GM19395 (cell line): ENCODE data around the gene SLITRK1.

Experiments
- ATAC-seq: cut with Tn5 transposase; IDR thresholded peaks from one replicate; pipeline ENCODE4 v1.9.1; 2021; ENCODE audit warnings: mild to moderate bottlenecking, moderate library complexity; ENCODE audit not compliant: unreplicated experiment

The SLITRK1 gene

DNA sequence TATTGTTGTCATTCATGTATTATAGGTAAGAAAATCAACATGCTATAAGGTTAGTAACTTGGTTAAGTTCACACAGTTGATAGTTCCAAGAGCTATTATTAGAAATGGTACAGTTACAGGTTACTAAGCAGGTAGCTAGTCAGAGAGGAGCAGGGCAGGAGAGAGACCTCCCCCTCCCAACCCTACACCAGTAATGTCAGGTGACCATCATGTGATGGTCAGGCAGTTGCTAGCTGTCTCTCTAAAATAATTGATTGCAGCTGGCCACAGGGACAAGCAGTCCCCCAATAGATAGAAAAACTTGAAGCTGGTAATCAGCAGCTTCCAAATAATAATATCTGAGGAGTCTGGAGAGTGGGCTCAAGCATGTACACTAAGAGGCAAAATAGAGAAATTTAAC lies 14.6 kb downstream of the SLITRK1 start:
- no peak for ATAC-seq

DNA sequence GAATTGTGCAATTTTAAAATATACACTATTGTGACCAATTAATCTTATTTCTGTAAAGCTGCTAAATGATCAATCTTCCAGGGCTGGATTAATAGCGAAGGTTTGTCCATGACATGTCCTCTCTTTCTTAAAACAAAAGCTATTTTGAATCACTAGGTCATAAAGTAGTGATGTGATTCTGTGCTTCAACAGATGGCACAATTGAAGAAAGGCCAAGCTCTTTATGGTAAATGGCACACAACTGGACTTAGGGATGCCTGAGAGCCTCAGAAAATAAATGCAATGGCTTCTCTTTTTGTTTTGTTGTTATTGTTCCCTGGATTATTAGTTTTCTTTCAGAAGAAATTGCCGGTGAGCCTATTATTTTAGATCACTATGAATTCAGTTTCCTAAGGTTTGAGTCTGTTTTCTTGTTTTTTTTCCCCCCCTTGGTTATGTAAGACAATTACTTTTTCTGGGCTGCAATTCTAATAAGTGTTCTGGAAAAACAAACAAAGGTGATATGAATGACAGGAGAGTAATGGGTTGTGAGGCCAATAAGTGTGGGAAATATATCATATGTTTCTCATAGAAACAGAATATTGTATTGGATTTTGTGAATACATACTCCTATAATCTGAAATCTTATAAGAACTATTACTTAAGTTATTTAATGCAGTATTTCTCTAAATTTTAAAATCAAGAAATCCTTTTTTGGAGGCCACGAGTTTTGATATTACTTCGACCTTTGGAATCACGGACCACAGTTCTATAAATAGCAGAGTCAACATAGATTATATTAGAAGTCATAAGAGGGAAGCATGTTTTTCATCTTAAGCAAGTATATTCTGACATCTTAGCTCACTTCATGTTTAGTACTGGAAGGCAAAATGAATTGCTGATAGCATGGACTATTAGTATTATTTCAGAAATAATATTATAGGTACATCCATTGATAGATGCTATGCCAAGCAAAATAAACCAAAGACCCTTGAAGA lies 16.8 kb downstream of the SLITRK1 start:
- no peak for ATAC-seq

DNA sequence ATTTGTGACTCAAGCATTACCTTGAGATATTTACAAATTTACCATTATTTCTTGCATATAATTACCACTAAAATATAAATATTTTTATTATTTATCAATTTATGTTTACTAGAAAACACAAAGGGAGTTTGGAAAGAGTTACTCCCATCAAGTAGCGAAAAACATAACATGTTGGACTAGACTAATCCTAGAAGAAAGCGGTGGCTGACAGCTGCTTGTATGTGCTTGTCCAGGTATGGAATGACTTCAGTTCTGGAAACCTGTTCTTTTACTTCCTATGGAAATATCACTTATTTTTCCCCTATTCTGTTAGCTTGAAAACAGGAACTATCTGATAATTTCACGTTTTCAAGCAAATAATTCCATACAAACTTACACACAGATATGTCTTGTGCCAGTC lies 28.5 kb downstream of the SLITRK1 start:
- no peak for ATAC-seq

DNA sequence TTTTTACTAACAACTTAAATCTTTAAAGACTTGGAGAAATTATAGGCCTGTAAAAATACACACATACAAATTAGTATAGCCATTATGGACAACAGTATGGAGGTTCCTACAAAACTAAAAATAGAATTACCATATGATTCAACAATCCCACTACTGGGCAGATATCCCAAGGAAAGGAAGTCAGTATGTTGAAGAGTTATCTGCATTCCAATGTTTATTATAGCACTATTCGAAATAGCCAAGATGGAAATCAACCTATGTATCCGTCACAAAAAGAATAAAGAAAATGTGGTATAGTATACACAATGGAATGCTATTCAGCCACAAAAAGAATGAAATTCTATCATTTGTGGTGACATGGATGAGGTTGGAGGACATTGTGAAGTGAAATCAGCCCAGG lies 37.2 kb downstream of the SLITRK1 start:
- no peak for ATAC-seq

DNA sequence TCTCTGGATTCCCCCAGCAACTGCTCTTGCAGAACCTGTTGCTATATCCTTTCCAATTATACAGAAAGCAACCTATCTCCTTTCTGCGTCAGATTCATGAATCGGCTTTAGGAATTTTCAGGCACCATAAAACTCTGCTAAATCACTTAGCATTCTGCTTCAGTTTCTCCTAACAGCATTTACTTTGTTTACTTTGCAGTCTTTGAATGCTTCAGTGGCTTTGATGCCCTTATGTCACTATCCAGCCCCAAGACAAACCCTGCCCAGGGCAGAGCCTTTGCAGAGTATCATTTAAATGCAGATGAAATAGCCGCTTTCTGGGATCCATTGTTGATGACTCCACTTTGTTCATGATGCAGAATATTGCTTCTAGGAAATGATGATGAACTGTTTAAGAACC lies 43.1 kb downstream of the SLITRK1 start:
- ATAC-seq, result no peak

DNA sequence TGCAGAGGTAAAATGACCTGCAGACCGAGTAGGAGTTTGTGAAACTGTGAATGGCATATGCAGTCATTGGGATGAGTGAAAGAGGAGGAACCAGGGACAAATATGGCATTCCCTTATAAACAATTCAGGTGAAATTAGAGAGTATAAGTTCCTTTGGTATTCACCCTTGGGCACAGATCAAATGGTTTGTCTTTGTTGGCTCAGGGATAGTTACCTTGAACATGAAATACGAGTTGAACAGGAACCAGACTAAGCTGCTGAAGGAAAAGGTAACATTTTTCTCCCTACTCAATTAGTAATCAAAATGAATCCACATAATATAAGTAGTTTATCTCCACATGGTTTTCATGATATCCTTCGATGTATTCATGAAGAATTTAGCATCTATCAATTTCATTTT lies 50.5 kb downstream of the SLITRK1 start:
- ATAC-seq, result no peak

DNA sequence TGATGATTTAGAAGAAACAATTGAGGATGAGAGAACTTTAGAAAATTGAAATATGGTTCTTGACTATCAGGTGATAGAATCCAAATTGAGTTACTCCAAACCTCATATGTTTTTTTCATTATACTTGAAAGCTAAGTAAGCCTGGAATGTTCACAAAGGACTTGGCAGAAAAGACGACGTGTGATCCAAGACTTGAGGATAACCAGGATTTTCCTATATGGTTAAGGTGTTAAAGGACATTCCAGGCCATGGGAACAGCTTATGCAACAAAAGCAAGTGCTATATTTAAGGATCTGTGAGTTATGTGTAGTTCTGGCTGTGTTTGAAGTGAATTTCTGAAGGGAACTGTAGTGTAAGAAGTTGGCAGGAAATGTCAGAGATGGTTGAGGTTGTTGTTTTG lies 52.5 kb downstream of the SLITRK1 start:
- ATAC-seq, result no peak

DNA sequence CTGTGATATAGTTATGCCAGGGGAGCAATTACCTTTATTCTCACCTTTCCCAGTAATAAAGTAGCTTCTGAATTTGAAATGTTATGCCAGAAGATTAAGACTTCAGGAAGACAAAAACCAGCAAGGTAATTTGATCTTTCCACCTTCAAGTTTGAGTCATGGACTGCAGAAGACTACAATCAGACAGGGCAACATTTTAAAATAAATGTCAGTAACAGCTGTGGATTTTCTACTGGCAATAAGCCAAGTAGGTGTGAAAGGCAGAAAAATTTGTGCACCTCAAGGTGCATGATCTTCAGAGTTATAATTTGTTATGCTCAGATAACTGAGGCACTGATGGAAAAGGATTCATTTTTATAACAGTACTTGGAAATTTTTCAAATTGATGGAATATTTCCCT lies 54.9 kb downstream of the SLITRK1 start:
- no peak for ATAC-seq
